ENCODE results near the gene COL4A2. TPM values are rescaled to one million over a fixed set of nuclear protein-coding genes. Genes with fewer than 3 reads are reported as not detected.

COL4A2 gene
- total and polyA plus RNA-seq, 12 donors: 70.9 to 1,589 (median 171) TPM

- H3K4me1 ChIP-seq (replicated peaks in 1 of 2): peaks cover 0 to 8% of the 10 kb centered on the region in 2 donors
- no peaks in the 10 kb centered on the region for H3K9me3 ChIP-seq (replicated peaks in 1 of 3)
- H3K36me3 ChIP-seq (replicated peaks in 1 of 2): no peaks in the 10 kb centered on the region
- H3K4me3 ChIP-seq: no peak overlapping the region
- no peak for DNase-seq
- 61 to 71% (median 64%) methylated on average over 12 of the region's 12 CpGs for WGBS, 4 donors
- no peaks in the 10 kb centered on the region for H3K27me3 ChIP-seq
- intact Hi-C loops (cut with DNase I): no loop called here
- H3K27ac ChIP-seq: peak overlapping the region in 4 of 5 donors; percentile 9 to 84 (median 55)
- TF ChIP-seq POLR2A (IDR thresholded peaks at IDR 0.05) (no peak), CTCF (IDR thresholded peaks at IDR 0.05) (no peak)
These were observed 9.1 kb upstream of the COL4A2 start for GRCh38 chr13:110297766-110298504.

- Histone ChIP-seq H3K36me3 (replicated peaks in 1 of 2) (no peaks in the 10 kb centered on the region), H3K4me3 (no peak overlapping the region), H3K27me3 (no peaks in the 10 kb centered on the region), H3K9me3 (replicated peaks in 1 of 3) (no peaks in the 10 kb centered on the region), H3K4me1 (replicated peaks in 1 of 2) (peaks cover 0 to 8% of the 10 kb centered on the region in 2 donors), H3K27ac (peak overlapping the region in 4 of 5 donors; percentile 9 to 84 (median 55))
- TF ChIP-seq POLR2A (IDR thresholded peaks at IDR 0.05): no peak
- TF ChIP-seq CTCF (IDR thresholded peaks at IDR 0.05): no peak
- 48 to 56% (median 52%) methylated on average over 20 to 33 of the region's 33 CpGs for WGBS, 4 donors
- peak in 4 of 7 donors; percentile 41 to 72 (median 54) for DNase-seq
- intact Hi-C loops (cut with DNase I): no loop called here
These were observed 8.4 kb upstream of the COL4A2 start for GRCh38 chr13:110298505-110299282.

DNA sequence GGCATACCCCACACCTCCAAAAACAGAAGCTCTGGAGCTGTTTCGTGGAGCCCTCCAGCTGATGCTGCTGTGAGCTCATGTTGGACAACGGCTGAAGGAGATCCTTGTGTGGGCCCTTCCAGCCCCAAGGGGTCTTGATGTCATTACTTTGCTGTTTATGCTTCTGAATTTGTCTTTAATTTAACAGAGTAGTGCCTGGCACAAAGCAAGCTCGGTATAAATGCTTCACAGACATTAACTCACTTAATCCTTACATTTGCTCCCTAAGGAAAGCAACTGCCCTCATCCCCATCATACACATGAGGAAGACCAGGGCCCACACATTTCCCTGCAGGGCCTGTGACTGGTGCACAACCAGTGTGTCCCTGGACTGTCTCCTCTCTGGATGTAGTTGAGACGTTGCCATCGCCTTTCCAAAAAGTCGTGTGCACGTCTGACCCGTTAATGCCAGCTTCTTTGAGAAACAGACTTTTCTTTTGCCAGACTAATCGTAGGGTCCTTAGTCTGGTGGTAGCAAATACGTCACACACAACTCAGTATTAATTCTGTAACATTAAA lies 7.7 kb upstream of the COL4A2 start:
- intact Hi-C loops (cut with DNase I): no loop called here
- Histone ChIP-seq H3K36me3 (replicated peaks in 1 of 2) (no peaks in the 10 kb centered on the region), H3K4me3 (no peak overlapping the region), H3K9me3 (replicated peaks in 1 of 3) (no peaks in the 10 kb centered on the region), H3K27ac (peak overlapping the region in 2 of 5 donors; percentile 67 to 84), H3K4me1 (replicated peaks in 1 of 2) (peaks cover 0 to 11% of the 10 kb centered on the region in 2 donors), H3K27me3 (no peaks in the 10 kb centered on the region)
- no peak for TF ChIP-seq CTCF (IDR thresholded peaks at IDR 0.05)
- no peak for TF ChIP-seq POLR2A (IDR thresholded peaks at IDR 0.05)
- 58 to 69% (median 64%) methylated on average over 10 of the region's 10 CpGs for WGBS, 4 donors
- DNase-seq: peak in 1 of 7 donors; percentile 37
